ENCODE results near the gene REM2. TPM values are rescaled to one million over a fixed set of nuclear protein-coding genes. Genes with fewer than 3 reads are reported as not detected.

REM2 gene
- total RNA-seq, 4 donors from 2014 or later, result 0.83 to 1.6 TPM; not detected in 2

DNA sequence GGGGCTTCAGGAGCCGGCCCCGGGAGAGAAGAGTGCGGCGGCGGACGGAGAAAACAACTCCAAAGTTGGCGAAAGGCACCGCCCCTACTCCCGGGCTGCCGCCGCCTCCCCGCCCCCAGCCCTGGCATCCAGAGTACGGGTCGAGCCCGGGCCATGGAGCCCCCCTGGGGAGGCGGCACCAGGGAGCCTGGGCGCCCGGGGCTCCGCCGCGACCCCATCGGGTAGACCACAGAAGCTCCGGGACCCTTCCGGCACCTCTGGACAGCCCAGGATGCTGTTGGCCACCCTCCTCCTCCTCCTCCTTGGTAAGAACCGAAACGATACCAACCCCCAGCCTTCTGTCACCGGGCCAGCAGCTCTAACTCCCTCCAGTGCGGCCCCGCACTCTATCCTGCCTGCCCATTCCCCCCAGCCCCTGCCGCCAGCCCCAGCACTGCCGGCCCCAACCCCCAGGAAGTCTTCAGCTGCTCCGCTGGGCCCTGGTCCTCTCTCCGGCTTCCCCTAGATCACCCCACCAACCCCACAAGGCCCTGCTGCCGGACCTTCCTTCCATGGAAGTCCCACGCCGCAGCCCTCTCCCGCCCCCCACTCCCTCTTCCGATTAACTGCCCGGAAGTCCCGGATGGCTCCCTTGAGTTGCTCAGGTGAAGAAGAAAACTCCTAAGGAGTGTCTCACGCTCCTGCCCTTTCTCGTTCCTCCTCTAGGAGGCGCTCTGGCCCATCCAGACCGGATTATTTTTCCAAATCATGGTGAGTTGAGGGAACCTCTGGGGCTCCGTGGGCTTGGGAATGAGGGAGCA lies 10.8 kb upstream of the REM2 start:
- H3K4me1 ChIP-seq, result peaks cover 4% of the 10 kb centered on the region in 2 donors
- no peaks in the 10 kb centered on the region for H3K9me3 ChIP-seq
- TF ChIP-seq, protein P1, sequence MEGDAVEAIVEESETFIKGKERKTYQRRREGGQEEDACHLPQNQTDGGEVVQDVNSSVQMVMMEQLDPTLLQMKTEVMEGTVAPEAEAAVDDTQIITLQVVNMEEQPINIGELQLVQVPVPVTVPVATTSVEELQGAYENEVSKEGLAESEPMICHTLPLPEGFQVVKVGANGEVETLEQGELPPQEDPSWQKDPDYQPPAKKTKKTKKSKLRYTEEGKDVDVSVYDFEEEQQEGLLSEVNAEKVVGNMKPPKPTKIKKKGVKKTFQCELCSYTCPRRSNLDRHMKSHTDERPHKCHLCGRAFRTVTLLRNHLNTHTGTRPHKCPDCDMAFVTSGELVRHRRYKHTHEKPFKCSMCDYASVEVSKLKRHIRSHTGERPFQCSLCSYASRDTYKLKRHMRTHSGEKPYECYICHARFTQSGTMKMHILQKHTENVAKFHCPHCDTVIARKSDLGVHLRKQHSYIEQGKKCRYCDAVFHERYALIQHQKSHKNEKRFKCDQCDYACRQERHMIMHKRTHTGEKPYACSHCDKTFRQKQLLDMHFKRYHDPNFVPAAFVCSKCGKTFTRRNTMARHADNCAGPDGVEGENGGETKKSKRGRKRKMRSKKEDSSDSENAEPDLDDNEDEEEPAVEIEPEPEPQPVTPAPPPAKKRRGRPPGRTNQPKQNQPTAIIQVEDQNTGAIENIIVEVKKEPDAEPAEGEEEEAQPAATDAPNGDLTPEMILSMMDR (IDR thresholded peaks at IDR 0.05), result peak; percentile 92 to 95 (median 93)
- peak; percentile 14 to 28 for TF ChIP-seq POLR2A (IDR thresholded peaks at IDR 0.05)
- no peaks in the 10 kb centered on the region for H3K27me3 ChIP-seq
- H3K36me3 ChIP-seq, result no peaks in the 10 kb centered on the region
- peak overlapping the region; percentile 74 to 86 for H3K4me3 ChIP-seq
- DNase-seq, result peak; percentile 89 to 92
- H3K27ac ChIP-seq, result peak overlapping the region; percentile 97 to 100
- intact Hi-C loops (cut with DNase I; ENCODE audit: low total_unique reads), result no loop called here

DNA sequence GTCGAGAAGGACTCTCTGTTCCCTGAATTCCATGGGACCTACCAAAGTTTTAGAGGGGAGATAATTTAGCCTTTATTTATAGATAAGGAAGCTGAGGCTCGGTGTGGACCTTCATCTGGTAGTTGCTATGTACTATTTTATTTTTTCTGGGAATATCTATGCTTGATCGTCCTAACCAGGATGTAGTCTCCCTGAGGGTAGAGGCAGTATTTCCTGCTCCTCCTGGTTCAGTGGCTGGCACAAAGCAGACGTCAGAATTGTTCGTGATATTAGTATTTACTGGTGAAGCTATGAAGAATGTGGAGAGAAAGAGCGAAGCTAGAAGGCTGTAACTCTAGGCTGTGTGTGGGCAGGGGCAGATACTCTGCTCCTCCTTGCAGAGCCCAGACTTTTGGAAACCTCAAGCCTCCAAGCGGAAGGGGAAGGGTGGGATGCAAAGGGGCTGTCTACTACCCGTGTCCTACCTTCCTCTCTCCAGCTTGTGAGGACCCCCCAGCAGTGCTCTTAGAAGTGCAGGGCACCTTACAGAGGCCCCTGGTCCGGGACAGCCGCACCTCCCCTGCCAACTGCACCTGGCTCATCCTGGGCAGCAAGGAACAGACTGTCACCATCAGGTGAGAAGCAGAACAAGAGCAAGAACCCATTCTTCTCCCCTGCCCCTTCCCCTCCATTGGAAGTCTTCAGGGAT lies 10.0 kb upstream of the REM2 start:
- no peak for DNase-seq
- Histone ChIP-seq H3K27ac (peak overlapping the region; percentile 97 to 100), H3K9me3 (no peaks in the 10 kb centered on the region), H3K36me3 (no peaks in the 10 kb centered on the region), H3K4me3 (peak overlapping the region; percentile 74 to 86), H3K27me3 (no peaks in the 10 kb centered on the region), H3K4me1 (peaks cover 4% of the 10 kb centered on the region in 2 donors)
- no peak for TF ChIP-seq POLR2A (IDR thresholded peaks at IDR 0.05)
- TF ChIP-seq, protein P1 (IDR thresholded peaks at IDR 0.05), result no peak
- intact Hi-C loops (cut with DNase I; ENCODE audit: low total_unique reads), result no loop called here

DNA sequence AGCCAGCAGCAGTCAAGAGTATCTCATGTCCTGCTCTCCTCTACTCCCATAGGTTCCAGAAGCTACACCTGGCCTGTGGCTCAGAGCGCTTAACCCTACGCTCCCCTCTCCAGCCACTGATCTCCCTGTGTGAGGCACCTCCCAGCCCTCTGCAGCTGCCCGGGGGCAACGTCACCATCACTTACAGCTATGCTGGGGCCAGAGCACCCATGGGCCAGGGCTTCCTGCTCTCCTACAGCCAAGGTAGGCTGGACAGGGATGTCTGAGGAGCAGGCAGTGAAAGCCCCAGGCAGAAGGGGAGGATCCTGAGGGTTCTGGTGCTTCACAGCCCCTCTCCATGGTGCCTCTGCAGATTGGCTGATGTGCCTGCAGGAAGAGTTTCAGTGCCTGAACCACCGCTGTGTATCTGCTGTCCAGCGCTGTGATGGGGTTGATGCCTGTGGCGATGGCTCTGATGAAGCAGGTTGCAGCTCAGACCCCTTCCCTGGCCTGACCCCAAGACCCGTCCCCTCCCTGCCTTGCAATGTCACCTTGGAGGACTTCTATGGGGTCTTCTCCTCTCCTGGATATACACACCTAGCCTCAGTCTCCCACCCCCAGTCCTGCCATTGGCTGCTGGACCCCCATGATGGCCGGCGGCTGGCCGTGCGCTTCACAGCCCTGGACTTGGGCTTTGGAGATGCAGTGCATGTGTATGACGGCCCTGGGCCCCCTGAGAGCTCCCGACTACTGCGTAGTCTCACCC lies 7.8 kb upstream of the REM2 start:
- Histone ChIP-seq H3K27ac (no peak overlapping the region), H3K4me1 (peaks cover under 1 to 1% of the 10 kb centered on the region in 2 donors)
- intact Hi-C loops (cut with DNase I; ENCODE audit: low total_unique reads), result no loop called here

DNA sequence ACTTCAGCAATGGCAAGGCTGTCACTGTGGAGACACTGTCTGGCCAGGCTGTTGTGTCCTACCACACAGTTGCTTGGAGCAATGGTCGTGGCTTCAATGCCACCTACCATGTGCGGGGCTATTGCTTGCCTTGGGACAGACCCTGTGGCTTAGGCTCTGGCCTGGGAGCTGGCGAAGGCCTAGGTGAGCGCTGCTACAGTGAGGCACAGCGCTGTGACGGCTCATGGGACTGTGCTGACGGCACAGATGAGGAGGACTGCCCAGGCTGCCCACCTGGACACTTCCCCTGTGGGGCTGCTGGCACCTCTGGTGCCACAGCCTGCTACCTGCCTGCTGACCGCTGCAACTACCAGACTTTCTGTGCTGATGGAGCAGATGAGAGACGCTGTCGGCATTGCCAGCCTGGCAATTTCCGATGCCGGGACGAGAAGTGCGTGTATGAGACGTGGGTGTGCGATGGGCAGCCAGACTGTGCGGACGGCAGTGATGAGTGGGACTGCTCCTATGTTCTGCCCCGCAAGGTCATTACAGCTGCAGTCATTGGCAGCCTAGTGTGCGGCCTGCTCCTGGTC lies 7.2 kb upstream of the REM2 start:
- Histone ChIP-seq H3K27ac (no peak overlapping the region), H3K27me3 (no peaks in the 10 kb centered on the region), H3K4me3 (no peak overlapping the region), H3K9me3 (no peaks in the 10 kb centered on the region), H3K36me3 (no peaks in the 10 kb centered on the region), H3K4me1 (no peaks in the 10 kb centered on the region)
- DNase-seq, result no peak
- TF ChIP-seq, protein P1 (IDR thresholded peaks at IDR 0.05), result no peak
- TF ChIP-seq POLR2A (IDR thresholded peaks at IDR 0.05), result no peak
- intact Hi-C loops (cut with DNase I; ENCODE audit: low total_unique reads), result no loop called here

More for the DNA sequence above, 7.8 kb upstream of the REM2 start:
- Histone ChIP-seq H3K4me3 (no peak overlapping the region), H3K9me3 (no peaks in the 10 kb centered on the region), H3K27me3 (no peaks in the 10 kb centered on the region), H3K36me3 (no peaks in the 10 kb centered on the region)
- TF ChIP-seq, protein P1 (IDR thresholded peaks at IDR 0.05), result no peak
- TF ChIP-seq POLR2A (IDR thresholded peaks at IDR 0.05), result no peak
- DNase-seq, result no peak
